NCI-H2081 treated with DMSO at 0.1 percent for 48 hours (cell line): Measurements from ENCODE around the gene TM6SF1.

ENCODE experiments used
- DNase-seq: peaks from one replicate; lab custom pipeline; 2025; lab: John Stamatoyannopoulos, UW

Gene TM6SF1

GRCh38 chr15:83174891-83175290, 67.4 kb downstream of the TM6SF1 start:
- DNase-seq = no peak

DNA sequence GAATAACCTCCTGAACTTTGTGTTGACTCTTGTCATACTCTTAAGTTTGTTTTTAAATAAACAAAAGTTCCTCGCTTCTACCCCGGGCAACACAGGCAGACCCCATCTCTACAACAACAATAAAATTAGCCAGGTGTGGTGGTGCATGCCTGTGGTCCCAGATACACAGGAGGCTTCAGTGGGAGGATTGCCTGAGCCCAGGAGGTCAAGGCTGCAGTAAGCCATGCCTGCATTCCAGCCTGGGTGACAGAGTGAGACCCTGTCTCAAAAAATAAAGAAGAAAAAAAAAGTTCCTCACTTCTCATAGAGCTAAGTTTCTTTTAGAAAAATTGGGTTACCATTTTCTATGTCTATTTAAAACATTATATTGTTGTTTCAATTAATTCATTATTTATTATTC, 70.9 kb downstream of the TM6SF1 start:
- no peak for DNase-seq

DNA sequence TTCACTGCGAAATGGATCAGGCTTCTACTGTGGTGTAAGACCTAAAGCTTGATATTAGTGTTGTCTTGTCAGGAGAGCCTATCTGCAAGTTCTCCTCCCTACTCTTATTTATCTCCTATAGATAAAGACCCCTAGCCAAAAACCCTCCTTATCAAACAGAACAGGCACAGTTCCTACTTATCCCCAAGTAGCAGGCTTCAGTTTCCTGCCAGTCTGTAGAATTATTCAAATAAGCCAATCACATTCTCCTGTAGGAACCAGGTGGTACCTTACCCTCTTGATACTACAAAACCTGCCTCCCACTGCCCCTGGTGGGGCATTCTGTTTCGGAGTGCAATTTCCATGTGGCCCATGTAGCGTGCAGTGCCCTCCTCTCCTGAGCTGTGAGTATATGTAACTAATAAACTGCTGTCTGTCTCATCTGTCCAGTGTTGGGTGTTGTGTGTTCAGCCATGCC, 71.5 kb downstream of the TM6SF1 start:
- no peak for DNase-seq

- no peak for DNase-seq
Observed at GRCh38 chr15:83185561-83185960, 78.1 kb downstream of the TM6SF1 start.
